HG03378 (cell line): ENCODE results near the gene B4GALT3.
"Not testable (repeated sequence)": the region's sequence is repeated elsewhere in the genome, so short reads cannot be mapped to it uniquely, and the experiment has no call there.

ENCODE experiments used
- ATAC-seq: cut with Tn5 transposase; IDR thresholded peaks from one replicate; pipeline ENCODE4 v1.9.1; 2021; ENCODE audit warnings: mild to moderate bottlenecking, moderate library complexity; ENCODE audit not compliant: unreplicated experiment

The B4GALT3 gene

GRCh38 chr1:161177112-161177935, at the start of gene B4GALT3:
B4GALT3 (minus strand) TSS chr1:161177507; CDS start chr1:161176060, 1,447 bp downstream.
- ATAC-seq, result peak; percentile 61

GRCh38 chr1:161226759-161227158, 49.5 kb upstream of the B4GALT3 start:
- no peak for ATAC-seq

GRCh38 chr1:161226320-161226711, 49.0 kb upstream of the B4GALT3 start:
- no peak for ATAC-seq

- ATAC-seq, result peak; percentile 89
Measured at GRCh38 chr1:161225534-161226319, 48.4 kb upstream of the B4GALT3 start, which contains the start of gene TOMM40L. TOMM40L (plus strand) TSS chr1:161226060; CDS start chr1:161226490, 430 bp downstream.

- no peak for ATAC-seq
Measured at GRCh38 chr1:161225178-161225533, 47.8 kb upstream of the B4GALT3 start.

GRCh38 chr1:161224695-161225087, 47.4 kb upstream of the B4GALT3 start:
- not testable (repeated sequence) for ATAC-seq

GRCh38 chr1:161223805-161224694, 46.7 kb upstream of the B4GALT3 start:
- ATAC-seq, result no peak

- ATAC-seq, result no peak
Measured at GRCh38 chr1:161222175-161223019, 45.1 kb upstream of the B4GALT3 start.

GRCh38 chr1:161220002-161220401, 42.7 kb upstream of the B4GALT3 start:
- ATAC-seq, result no peak

- no peak for ATAC-seq
Measured at GRCh38 chr1:161219078-161219892, 42.0 kb upstream of the B4GALT3 start.

- ATAC-seq, result no peak
Measured at GRCh38 chr1:161218301-161219077, 41.2 kb upstream of the B4GALT3 start.

GRCh38 chr1:161217831-161218230, 40.5 kb upstream of the B4GALT3 start:
- no peak for ATAC-seq

GRCh38 chr1:161216945-161217712, 39.8 kb upstream of the B4GALT3 start:
- ATAC-seq, result peak; percentile 88

- no peak for ATAC-seq
Measured at GRCh38 chr1:161215076-161215475, 37.8 kb upstream of the B4GALT3 start, which contains the start of gene FCER1G. FCER1G (plus strand) TSS chr1:161215295; CDS start chr1:161215322, 27 bp downstream.

- ATAC-seq, result no peak
Measured at GRCh38 chr1:161214369-161214768, 37.1 kb upstream of the B4GALT3 start.

GRCh38 chr1:161209790-161210409, 32.6 kb upstream of the B4GALT3 start:
- ATAC-seq, result no peak

- ATAC-seq, result no peak
Measured at GRCh38 chr1:161207173-161207572, 29.9 kb upstream of the B4GALT3 start.
